ENCODE data around the gene FBP1.
"Not testable (repeated sequence)": the region's sequence is repeated elsewhere in the genome, so short reads cannot be mapped to it uniquely, and the experiment has no call there.

Gene FBP1

GRCh38 chr9:94576131-94576530, 63.2 kb downstream of the FBP1 start:
- DNase-seq (ENCODE audit: low read depth), result no peak

DNA sequence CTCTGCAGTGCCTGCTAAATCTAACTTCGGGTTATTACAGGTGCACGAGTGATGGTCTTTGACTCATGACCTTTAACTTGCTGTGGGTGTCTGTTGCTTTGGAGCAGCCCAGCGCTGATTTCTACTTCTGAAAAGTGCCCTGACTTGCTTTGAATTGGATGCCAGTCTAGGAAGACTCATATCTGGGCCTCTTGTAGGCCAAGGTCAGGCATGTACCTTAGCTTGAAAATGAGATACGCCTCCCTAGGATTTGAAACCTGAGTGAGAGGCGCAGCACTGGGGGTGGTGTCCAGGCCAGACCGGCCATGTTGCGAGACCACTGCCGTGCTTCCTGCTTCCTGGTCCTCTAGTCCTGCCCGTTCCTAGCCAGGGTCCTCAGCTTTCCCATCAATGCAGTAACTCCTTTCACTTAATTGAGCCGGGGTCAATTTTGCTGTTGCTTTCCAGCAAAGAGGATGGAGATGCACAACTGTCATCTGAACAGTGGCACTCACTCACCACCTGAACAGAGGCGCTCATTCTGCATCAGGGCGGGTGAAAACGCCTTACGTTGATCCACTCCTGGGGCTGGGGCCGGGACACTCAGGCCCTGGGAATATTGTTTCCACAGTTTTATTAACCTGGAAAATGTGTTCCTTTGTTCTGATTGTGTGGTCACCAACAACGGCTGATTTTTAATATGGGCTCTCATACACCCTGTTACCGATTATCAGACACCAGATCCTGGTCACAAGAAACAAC, 70.2 kb downstream of the FBP1 start:
- DNase-seq (ENCODE audit: low read depth), result no peak

DNA sequence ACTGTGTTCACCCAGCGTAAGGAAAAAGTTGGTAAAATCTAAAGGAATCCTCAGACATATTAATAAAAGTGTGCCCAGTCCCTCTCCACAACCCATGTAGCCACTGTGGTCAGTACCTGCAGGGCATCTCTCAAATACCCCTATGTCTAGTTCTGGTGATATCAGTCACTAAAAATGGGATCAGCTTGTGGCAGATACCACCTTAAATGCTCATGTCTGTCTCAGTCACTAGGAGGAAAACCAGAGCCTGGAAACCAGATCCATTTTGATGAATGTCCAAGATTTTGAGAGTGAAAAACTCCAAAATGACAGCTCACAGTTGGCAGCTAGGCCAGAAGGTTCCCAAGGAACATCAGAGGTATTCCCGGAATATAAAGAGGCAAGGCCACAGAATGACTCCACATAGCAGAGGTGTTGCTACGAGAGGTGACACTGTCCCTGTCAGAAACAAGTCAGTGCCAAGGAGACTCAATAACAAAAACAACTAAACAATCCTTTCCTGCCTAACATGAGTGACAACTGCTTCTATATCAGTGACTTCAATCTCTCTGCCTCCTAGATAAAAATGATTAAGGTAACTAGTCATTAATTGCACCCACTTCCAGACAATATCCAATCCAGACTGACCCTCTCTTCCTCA, 70.9 kb downstream of the FBP1 start:
- DNase-seq (ENCODE audit: low read depth), result no peak

- no peak for DNase-seq (ENCODE audit: low read depth)
These were observed 72.0 kb downstream of the FBP1 start for GRCh38 chr9:94567271-94567670.

GRCh38 chr9:94566550-94566949, 72.8 kb downstream of the FBP1 start:
- no peak for DNase-seq (ENCODE audit: low read depth)

DNA sequence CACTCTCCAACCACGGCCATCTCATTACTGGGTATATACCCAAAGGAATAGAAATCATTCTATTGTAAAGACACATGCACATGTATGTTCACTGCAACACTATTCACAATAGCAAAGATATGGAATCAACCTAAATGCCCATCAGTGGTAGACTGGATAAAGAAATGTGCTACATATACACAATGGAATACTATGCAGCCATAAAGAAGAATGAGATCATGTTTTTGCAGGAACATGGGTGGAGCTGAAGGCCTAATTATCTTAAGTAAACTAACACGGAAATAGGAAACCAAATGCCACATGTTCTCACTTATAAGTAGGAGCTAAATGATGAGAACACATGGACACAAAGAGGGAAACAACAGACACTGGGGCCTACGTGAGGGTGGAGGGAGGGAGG, 75.0 kb downstream of the FBP1 start:
- not testable (repeated sequence) for DNase-seq (ENCODE audit: low read depth)

- DNase-seq (ENCODE audit: low read depth), result no peak
These were observed 75.8 kb downstream of the FBP1 start for GRCh38 chr9:94563548-94563947.

- DNase-seq (ENCODE audit: low read depth), result no peak
These were observed 79.1 kb downstream of the FBP1 start for GRCh38 chr9:94560237-94560636.

GRCh38 chr9:94557376-94557775, 81.9 kb downstream of the FBP1 start:
- no peak for DNase-seq (ENCODE audit: low read depth)

DNA sequence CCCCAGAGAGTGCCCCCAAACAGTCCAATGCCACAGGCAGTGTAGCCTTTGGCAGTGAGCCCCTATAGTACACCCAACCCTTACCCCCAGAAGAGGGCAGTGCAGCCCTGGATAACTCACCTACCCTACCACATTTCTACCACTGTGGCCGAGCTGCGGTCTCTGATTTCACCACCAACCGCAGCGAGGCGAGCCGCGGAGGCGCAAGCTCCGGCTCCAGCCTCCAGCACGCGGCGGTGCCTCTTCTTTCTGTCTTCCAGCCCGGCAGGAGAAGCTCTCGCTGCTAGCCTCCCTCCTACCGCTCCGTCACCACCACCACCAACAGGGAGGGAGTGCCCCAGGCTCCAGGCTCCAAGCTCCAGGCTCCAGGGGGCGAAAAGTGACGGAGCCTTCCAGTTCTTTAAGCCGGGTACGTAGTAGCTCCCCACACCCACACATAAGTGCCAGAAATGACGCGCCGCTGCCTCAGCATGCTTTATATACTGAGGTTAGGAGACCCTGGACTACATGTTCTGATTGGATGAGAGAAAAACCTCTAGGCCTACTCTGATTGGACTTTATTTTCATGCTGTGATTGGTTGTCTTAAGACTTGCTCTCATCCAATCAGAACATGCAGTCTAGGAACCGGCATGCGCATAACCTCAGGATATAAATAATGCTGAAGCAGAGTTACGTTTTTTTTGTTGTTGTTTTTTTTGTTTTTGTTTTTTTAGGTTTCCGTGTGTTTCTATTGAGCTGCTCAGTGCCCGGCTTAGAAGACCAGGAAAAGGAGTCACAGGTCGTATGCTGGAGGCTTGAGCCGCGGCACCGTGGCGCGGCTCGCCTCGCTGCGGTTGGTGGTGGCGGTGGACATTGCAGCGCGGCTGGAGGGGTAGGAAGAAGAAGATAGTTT, 84.6 kb downstream of the FBP1 start, which contains the start of gene PCAT7:
TSS of gene PCAT7 (plus strand) at position 645 of the 893 bp plus-strand sequence.
- peak; percentile 23 for DNase-seq (ENCODE audit: low read depth)

- no peak for DNase-seq (ENCODE audit: low read depth)
These were observed 85.3 kb downstream of the FBP1 start for GRCh38 chr9:94554078-94554438.

Data from iris pigment epithelial cell (primary cell).